ENCODE data around the gene DUSP10.

The DUSP10 gene

DNA sequence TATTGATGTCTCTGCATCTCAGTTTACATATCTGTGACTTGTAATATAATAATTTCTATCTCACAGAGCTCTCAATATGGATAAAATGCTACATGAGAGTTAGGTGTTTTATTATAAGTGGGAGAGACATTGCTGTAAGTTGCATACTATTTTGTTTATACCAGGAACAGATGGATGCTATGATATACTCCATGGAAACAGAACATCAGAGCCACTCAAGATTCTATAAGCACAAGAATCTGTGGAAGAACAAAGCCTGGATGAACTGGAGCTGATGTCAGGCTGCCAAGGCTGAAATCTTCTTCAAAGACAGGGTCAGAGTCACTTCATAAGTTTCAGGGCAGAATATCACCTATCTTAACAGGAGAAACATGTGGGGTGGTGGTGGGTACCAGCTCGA is 30.2 kb downstream of the DUSP10 start:
- no peak for DNase-seq

DNA sequence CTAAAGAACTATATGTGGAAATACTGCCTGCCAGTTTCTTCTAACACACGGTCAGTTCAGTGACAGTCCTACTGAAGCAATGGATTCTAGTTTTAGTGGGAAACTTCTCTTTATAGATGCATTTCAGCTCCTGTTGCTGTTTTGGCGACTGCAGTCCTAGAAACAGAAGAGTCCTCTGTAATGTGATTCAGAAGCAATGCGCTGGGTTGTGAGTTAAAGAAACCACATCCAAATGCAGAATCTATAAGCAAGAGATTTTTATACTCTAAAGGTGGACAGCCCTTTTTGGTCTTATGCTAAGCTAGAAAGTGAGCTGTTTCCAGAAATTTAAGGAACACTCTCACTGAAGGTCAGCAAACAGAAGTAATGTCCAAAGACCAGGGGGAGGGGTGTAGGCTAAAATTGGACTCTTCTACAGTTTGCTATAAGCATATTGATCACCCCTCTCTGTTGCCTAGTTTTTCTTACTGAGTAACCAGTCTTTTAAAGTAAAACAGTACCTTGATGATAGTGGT is 30.8 kb downstream of the DUSP10 start:
- DNase-seq, result no peak

DNA sequence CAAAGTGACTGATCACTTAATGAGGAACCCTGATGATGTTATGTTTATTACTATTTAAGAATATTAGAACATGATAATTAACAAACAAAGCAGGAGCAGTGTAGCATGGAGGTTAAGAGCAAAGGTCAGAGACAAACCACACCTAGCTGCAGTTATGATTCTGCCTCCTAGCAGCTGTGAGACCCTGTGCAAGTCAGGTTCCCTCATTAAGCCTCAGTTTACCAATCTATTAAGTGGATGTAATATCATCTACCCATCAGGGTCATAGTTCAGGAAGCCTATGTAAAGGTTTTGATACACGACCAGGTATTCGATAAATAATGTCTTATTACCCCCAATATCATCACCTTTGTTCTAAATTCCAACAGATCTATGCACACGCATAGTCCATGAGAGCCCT is 32.0 kb downstream of the DUSP10 start:
- DNase-seq, result no peak

DNA sequence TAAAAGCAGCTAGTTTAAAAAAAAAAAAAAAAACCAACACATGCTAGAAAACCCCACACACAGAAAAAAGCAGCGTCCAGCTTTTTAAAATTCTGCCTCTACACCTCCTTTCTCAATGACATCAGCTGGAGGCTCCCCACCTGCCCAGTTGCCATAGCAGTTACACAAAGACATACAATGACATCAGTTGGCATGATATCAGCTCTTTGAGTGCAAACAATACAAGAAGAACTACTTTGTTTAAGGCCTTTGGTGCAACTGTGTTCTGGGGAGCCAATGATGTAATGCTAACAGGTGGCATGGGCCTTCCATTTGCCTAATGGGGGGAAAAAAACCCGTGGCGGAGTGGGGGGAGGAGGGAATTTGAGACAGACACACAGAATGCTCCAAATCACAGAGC is 32.9 kb downstream of the DUSP10 start:
- DNase-seq, result peak; percentile 61 to 73

DNA sequence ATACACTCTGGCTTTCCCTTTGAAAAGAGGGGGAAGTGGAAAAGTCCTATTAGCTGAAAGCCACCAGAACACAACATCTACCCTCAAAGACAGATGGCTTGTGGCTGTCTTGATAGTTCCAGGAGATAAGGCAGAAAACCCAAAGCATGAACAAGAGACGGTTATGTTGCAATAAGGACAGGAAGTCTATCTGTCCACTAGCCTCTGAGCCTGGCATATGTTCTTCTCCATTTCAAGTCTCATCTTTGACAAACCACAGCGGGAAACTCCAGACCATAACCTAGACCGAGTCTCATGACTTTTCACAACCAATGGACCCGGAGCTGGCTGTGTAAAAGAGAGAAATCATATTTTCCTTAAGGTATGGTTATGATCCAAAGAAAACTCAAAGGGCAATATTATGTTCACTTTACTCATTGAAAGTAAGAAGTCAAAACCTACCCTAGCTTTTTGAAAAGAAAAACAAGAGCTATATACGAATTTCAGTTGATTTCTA is 33.8 kb downstream of the DUSP10 start:
- no peak for DNase-seq

DNA sequence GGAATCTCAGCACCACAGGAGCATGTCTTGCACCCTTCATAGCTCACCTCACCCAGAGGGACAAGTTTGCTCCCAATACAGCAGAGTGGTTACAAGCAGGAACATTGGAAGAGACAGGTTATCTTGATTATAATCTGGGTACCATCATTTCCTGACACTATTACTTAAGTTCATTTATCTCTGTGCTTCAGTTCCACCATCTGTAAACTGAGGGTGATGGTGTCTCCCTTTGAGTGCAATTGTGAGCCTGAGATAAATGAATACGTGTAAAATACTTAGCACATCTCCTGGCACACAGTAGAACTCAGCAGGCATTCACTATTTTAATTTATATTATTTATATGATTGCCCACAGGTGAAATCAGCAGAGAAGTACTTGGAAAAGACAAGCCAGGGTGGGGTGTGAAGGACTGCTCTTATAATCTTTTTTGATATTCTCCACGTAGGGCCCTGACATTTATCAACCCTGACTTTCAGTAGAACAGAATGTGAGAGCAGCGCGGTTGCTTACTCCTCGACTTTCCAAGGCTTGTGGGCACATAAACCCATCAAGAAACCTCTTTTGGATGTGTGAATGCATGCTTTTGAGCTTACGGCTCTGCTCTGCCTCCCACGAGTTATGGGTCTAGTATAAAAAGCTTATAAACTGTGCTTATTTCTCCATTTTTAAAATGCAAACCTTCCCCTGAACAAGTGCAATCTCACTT is 34.9 kb downstream of the DUSP10 start:
- DNase-seq, result no peak

DNA sequence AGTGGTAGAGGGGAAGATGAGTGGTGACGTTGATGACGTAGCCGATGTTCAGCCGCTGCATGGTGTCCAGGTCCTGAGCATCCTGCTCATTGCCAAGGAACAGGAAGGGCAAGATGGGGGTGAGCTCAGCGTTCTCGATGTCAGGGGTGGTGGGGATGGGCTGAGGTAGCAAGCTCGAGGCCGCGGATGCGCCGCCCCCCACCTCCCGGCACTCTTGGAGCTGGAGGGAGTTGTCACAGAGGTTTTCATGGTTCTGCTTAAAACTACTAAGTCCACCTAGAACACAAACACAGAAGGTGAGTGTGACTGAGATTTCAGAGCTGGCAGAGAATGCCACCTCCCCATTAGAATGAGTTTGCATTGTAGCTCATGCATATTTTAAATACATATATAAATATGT is 35.7 kb downstream of the DUSP10 start:
- DNase-seq, result no peak

DNA sequence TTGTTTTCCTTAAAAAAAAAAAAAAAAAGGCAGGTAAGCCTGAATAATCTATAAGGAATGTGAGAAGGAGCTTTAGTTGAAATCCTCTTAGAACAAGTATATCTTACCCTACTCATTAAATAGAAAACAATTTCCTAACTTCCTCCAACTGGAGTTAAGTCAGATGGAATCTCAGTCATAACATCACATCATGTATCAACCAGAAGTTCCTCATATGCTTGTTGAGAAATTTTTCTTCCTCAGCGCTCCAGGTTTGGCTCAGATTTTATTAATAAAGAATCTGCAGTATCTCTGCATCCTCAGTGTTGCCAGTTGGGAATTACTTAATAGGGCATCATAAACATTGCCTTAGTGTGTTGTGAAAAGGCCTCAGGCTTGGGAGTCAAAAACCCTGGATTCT is 37.6 kb downstream of the DUSP10 start:
- DNase-seq, result no peak

DNA sequence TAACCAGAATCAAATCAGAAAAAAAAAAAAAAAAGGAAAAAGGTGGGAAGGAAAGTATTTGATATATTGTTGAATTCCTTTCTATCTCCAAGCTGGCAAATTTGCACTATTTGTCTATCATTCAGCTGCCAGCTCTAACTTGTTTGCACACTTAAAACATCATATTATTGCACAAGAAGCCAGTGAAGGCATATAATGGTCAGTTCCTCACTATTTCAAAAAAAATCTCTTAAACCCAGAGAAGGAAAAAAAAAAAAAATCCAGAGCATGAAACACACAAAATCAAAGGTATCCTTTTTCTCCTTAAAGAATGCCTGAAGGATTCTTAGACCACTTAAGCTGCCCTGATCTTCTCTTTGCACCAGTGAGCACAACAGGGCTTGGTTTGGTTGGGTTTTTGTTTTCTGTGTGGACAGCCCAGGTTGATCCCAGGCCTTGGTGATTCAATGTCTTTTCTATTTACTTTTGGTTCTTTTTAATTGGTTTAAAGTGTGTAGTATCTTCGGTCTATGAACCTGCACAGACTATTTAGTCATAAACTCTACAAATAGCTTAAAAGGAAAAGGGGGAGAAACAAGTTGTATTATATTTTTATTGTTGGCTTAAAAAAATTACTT is 40.2 kb downstream of the DUSP10 start:
- DNase-seq, result no peak

DNA sequence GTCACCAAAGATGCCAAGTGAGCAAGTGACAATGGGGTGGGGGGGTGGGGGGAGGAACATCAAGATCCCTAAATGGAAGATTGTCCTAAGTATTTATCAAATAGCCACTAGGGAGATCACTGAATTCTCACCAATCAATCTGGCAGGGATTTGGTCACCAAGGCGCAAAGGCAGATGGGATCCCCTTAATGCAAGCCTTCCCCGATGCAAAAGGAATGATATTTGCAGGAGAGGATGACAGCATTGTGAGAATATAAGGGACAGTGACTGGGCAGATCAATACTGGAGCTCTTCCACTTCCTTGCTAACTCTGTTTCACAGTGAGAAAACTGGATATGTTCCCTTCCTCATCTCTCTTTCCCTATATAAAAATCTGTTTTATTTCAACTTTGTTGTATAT is 40.9 kb downstream of the DUSP10 start:
- DNase-seq, result no peak

DNA sequence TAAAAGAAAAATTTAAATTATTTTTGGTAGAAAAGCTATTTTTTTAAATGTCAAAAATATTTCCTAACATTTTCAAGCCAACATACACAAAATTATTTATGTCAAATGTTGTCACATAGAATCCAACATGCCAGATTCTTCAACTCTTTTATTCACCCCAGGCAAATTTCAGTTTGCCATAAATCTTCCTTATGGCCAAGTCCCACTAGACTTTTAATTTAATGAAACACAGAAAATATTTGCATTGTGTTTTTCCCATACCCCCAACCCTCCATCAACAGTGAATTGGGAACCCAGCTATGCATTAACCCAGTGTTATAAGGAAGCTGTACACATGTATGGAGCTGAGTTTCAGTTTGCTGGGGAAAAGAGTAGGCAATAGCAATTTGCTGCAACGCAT is 41.4 kb downstream of the DUSP10 start:
- DNase-seq, result no peak

DNA sequence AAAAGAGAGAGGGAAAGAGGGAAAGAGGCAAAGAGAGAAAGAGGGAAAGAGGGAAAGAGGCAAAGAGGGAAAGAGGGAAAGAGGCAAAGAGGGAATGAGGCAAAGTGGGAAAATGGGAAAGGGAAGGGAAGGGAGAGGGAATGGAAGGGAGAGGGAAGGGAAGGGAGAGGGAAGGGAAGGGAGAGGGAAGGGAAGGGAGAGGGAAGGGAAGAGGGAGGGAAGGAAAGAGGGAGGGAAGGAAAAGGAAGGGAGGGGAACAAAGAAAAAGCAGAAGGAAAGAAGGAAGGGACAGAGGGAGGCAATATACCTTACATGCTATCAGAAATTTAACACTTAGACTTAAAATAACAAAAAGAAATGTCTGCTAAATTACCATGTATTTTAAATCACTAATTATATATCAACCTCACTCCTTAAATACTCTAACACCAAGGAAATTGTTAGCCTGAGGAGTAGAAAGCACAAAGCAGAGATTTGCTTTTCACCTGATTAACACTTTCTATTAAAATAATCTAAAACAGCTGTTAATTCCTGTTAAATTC is 41.8 kb downstream of the DUSP10 start:
- DNase-seq, result no peak

DNA sequence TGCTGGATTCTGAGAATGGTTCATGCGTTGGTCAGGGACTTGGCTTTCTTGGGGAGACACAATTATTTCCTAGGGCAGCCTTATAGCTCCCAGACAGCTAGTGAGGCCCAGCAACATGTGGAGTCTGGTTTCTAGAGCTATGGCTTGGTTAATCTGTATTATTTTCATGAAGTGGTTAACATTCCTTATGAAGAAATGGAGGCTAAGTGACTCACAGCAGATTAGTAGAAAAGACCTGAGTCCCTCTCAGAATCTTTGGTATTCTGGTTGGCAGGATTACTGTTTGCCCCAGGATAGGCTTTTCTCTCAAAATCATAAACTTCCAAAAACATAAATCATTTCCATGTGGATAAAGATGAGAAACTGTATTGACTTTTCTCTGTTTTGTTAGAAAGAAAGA is 42.3 kb downstream of the DUSP10 start:
- no peak for DNase-seq

DNA sequence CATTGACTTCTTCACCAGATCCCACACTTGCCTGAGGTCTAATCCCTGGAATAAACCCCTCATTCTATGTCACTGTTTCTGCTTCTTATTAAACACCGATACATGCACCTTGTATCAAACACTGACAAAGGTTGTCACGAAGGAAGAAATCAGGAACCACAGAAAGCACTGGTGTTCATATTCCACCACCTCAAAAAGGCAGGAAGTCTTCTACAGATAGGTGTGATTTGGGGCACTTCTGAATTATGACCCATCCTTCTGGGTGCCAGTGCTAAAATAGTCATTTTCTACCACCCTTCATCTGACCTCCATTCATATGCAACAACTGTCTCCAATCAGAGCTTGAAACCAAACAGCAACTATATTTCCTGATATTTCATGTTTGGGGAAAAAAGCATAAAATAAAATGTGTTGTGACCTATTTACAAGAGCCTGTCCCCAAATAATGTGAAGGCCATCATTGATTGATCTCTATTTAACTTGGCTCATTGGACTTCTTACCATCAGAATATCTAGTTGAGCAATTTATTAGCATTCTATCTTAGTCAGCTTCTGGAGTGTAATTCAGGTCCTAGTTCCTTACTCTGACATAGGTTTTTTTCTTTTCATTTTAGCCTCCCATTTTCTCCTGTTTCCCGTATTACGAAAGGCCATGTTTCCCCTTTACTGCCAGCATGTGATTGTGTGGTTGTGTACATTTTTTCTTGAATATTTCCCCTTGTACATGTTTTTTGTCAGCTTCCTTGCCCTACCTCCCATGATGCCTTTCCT is 43.1 kb downstream of the DUSP10 start:
- no peak for DNase-seq

DNA sequence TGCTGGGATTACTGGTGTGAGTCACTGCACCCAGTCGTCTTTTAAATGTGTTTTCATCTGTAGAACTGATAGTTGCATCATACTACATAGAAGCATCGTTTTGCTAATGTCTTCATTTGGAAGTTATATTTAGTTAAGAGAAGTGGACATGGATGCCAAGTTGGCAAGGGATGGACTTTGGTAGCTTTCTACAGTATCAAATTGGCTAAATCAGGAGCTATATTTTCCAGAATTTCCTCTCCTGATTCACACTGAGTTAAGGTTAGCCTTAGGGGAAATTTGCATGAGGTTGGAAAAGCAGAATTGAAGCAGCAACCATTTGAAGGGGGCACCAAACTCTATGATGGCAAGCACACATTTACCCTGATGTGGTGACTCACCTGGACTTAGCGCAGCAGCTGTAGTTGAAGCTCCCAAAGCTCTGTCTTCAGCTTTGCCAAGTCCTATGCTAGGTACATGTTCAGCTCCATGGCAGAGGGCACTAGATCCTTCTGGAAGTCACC is 43.9 kb downstream of the DUSP10 start:
- DNase-seq, result no peak

DNA sequence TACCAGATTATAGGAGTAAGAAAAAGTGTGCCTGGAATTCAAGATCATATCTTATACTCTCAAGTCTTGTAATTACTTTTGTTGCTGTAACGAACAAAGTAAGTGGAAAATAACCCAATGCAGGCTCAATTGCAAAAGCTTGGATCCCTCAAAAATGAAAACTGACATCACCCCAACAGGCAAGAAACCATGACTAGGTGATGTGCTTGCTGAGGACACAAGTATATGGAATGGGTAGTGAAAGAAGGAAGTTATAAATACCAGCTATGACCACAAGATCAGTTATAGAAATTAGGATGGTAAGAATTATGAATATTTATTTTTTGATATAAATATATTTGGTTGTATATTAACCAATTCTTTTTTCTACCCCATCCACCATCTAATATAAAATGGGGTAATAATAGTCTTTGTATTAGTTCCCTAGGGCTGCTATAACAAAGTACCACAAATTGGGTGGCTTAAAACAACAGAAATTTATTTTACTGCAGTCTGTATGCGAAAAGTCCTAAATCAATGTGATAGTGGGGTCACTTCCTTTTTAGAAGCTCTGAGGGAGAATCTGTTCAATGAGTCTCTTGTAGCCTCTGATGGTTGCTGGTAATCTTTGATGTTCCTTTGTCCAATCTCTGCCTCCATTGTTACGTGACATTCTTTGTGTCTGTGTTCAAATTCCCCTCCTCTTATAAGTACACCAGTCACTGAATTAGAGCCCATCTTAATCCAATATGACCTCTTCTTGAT is 45.0 kb downstream of the DUSP10 start:
- DNase-seq, result no peak

DNA sequence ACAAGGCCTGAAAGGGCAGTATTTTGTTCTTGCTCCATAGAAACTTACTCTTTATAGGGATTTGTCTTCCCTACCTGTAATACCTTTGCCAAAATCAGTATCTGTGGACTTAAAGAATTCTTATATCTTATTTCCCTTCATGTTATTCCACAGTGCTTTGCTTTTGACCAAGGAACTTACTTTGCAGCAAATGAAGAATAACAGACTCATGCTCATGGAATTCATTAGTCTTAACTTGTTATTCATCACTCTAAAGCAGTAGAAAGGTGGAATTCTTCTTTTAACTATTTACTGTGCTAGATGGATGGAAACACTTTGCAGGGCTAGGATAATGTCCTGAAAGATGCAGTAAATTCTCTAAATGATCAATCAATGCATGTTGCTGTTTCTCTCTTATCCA is 45.9 kb downstream of the DUSP10 start:
- no peak for DNase-seq

DNA sequence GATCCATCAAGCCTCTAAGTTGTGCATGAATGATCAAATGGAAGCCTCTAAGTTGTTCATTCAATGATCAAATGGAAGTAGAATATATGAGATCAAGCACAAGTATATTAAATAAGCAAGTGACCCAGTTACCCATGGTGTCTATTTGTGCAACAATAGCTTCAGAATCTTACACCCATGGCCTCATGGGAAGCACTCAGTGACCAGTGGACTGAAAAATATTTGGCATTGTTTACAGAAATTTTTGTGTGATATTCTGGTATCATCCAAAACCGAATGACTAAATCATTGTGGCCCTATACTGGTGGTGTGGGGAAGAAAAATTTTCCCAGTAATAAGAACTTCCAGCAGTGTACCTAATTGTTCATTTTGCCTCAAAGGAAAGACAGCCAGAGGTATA is 46.6 kb downstream of the DUSP10 start:
- no peak for DNase-seq

DNA sequence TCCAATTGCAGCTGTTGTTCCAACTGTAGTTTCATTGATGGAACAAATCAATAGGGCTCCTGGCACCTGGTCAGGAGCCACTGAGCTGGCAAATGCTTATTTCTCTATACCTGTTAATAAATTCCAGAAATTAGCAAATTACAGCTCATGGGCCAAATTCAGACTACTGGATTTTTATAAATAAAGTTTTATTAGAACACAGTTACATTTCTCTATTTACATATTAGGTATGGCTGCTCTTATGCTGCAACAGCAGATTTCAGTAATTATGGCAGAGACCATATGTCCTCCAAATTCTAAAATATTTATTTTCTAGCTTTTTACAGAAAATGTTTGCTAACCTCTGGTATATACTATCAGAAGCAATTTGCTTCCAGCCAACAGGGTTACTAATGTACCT is 47.8 kb downstream of the DUSP10 start:
- no peak for DNase-seq

DNA sequence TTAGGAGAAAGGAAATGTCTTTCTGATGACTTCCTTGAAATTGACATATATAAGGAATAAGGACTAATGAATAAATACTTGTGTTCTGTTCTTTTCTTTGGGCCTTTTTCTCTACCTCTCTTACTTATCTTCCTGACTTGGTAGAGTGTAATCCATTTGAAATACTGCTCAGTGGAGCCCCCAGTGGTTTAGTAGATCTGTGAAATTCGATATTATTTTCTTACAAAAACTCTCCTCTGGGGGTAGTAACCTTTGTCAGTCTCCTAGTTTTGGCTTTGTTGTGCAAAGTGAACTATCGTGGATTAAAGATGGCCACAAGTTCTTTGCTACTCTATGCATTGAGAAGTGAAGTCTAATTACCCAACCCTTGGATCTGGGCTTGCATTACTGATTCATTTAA is 48.8 kb downstream of the DUSP10 start:
- DNase-seq, result no peak

DNA sequence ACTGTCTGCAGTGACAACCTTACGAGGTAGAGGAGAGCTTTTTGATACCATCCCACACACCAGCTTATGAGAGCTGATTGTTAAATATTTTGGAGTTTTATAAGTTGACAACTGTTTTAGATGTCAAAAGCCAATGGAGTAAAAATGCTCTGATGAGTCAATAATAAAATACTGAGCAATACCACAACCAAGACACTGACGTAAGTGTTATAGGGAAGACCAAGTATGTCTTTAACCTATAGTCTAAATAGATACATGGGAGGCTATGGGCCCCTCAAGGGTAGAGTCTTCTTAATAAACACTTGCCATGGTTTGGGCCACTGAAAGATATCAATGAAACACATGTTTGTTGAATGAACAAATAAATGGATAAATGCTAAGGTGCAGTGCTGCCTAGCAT is 49.2 kb downstream of the DUSP10 start:
- no peak for DNase-seq

DNA sequence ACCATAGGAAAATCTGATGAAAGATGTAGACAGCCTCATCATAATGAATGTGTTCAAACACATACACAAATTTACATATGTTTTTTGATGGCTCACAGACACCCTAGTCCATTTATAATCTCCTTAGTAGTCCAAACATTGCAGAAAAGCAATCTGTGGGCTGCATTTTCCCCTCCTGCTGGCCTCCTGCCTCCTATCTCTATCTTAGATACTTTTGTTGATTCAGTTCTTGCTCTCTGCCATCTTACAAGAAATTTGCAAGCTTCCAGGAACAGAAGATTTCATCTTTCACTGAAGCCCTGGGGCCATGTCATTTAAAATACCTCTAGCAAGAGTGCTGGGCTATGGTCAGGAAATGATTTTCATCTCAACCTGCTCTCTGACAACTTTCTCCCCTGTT is 50.6 kb downstream of the DUSP10 start:
- no peak for DNase-seq

DNA sequence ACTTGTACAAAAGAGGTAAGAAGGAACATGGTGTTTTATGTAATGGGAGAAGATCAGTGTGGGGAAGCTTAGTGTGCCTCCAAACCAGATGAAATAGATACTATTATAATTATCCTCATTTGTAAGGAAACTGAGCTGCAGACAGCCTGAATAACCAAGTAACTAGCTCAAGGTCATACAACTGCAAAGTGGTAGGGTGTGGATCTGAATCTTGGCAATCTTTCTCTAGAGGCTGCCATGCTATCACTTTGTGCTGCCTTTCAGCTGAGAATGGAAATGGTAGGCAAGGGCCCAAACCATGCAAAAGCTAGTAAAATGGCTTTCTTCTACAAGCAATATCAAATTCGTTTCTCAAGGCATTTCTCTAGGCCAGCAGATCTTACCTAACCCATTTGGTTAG is 51.0 kb downstream of the DUSP10 start:
- DNase-seq, result no peak
